ENCODE results near the gene FABP7. TPM values are rescaled to one million over a fixed set of nuclear protein-coding genes. Genes with fewer than 3 reads are reported as not detected.

Gene FABP7
- total and polyA plus RNA-seq, 2 experiments from 2014 or later: 6.6 to 15.7 TPM

- ATAC-seq: no peak
- Mint-ChIP-seq H3K27me3 (ENCODE audit: insufficient read depth, low read depth, poor library complexity) (no peaks in the 10 kb centered on the region), H3K4me3 (no peak overlapping the region), H3K9me3 (no peaks in the 10 kb centered on the region; the same call in 2 of the 3 replicates), H3K36me3 (ENCODE audit: low read depth) (no peaks in the 10 kb centered on the region), H3K4me1 (peaks cover 13% of the 10 kb centered on the region), H3K27ac (no peak overlapping the region)
- Histone ChIP-seq H3K9me2 (ENCODE audit: insufficient read depth) (no peaks in the 10 kb centered on the region), H2AFZ (no peak overlapping the region), H3K4me1 (ENCODE audit: insufficient read depth) (peaks cover 14% of the 10 kb centered on the region), H3F3A (replicated peaks; ENCODE audit: low read depth) (no peaks in the 10 kb centered on the region), H3K27ac (ENCODE audit: low read depth) (no peak overlapping the region), H3K36me3 (ENCODE audit: insufficient read depth) (no peaks in the 10 kb centered on the region), H3K79me2 (replicated peaks; ENCODE audit: insufficient read depth) (no peaks in the 10 kb centered on the region), H3K4me3 (no peak overlapping the region), H3K27me3 (ENCODE audit: insufficient read depth) (no peaks in the 10 kb centered on the region), H3K4me2 (no peak overlapping the region), H4K20me1 (replicated peaks; ENCODE audit: insufficient read depth) (no peaks in the 10 kb centered on the region)
- TF ChIP-seq NANOG (IDR thresholded peaks at IDR 0.05; ENCODE audit: borderline replicate concordance) (no peak), CREB1 (CRISPR knock-in tag; IDR thresholded peaks at IDR 0.05; ENCODE audit: low read depth) (no peak), EZH2 (IDR thresholded peaks at IDR 0.05; ENCODE audit: low read depth, unreplicated experiment) (no peak), ZNF462 (CRISPR knock-in tag; IDR thresholded peaks at IDR 0.05) (no peak), STAT1 (IDR thresholded peaks at IDR 0.05; ENCODE audit: unreplicated experiment) (no peak), POLR2AphosphoS5 (IDR thresholded peaks at IDR 0.05; ENCODE audit: low read depth) (no peak), ZNF114 (CRISPR knock-in tag; IDR thresholded peaks at IDR 0.05) (no peak), ZNF331 (CRISPR knock-in tag; IDR thresholded peaks at IDR 0.05; ENCODE audit: low read depth) (no peak), EZH2phosphoT487 (IDR thresholded peaks at IDR 0.05; ENCODE audit: unreplicated experiment) (no peak), JUNB (IDR thresholded peaks at IDR 0.05; ENCODE audit: unreplicated experiment) (no peak)
- TF ChIP-seq, protein P1, sequence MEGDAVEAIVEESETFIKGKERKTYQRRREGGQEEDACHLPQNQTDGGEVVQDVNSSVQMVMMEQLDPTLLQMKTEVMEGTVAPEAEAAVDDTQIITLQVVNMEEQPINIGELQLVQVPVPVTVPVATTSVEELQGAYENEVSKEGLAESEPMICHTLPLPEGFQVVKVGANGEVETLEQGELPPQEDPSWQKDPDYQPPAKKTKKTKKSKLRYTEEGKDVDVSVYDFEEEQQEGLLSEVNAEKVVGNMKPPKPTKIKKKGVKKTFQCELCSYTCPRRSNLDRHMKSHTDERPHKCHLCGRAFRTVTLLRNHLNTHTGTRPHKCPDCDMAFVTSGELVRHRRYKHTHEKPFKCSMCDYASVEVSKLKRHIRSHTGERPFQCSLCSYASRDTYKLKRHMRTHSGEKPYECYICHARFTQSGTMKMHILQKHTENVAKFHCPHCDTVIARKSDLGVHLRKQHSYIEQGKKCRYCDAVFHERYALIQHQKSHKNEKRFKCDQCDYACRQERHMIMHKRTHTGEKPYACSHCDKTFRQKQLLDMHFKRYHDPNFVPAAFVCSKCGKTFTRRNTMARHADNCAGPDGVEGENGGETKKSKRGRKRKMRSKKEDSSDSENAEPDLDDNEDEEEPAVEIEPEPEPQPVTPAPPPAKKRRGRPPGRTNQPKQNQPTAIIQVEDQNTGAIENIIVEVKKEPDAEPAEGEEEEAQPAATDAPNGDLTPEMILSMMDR (conservative IDR thresholded peaks at IDR 0.05; ENCODE audit: low read depth in 2 of 2): no peak
- TF ChIP-seq, protein P2, sequence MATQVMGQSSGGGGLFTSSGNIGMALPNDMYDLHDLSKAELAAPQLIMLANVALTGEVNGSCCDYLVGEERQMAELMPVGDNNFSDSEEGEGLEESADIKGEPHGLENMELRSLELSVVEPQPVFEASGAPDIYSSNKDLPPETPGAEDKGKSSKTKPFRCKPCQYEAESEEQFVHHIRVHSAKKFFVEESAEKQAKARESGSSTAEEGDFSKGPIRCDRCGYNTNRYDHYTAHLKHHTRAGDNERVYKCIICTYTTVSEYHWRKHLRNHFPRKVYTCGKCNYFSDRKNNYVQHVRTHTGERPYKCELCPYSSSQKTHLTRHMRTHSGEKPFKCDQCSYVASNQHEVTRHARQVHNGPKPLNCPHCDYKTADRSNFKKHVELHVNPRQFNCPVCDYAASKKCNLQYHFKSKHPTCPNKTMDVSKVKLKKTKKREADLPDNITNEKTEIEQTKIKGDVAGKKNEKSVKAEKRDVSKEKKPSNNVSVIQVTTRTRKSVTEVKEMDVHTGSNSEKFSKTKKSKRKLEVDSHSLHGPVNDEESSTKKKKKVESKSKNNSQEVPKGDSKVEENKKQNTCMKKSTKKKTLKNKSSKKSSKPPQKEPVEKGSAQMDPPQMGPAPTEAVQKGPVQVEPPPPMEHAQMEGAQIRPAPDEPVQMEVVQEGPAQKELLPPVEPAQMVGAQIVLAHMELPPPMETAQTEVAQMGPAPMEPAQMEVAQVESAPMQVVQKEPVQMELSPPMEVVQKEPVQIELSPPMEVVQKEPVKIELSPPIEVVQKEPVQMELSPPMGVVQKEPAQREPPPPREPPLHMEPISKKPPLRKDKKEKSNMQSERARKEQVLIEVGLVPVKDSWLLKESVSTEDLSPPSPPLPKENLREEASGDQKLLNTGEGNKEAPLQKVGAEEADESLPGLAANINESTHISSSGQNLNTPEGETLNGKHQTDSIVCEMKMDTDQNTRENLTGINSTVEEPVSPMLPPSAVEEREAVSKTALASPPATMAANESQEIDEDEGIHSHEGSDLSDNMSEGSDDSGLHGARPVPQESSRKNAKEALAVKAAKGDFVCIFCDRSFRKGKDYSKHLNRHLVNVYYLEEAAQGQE (IDR thresholded peaks at IDR 0.05; ENCODE audit: unreplicated experiment): no peak
- TF ChIP-seq, protein P3, sequence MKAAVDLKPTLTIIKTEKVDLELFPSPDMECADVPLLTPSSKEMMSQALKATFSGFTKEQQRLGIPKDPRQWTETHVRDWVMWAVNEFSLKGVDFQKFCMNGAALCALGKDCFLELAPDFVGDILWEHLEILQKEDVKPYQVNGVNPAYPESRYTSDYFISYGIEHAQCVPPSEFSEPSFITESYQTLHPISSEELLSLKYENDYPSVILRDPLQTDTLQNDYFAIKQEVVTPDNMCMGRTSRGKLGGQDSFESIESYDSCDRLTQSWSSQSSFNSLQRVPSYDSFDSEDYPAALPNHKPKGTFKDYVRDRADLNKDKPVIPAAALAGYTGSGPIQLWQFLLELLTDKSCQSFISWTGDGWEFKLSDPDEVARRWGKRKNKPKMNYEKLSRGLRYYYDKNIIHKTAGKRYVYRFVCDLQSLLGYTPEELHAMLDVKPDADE (IDR thresholded peaks at IDR 0.05): no peak
- DNase-seq (ENCODE audit: low spot score): no peak
Measured at GRCh38 chr6:122818866-122819265, 39.4 kb downstream of the FABP7 start.

All from GM23338 (cell line).